NCI-H2196 (cell line): ENCODE measurements around the gene KCNJ3.

Experiments used
- DNase-seq: peaks from one replicate; lab custom pipeline; 2025; ENCODE audit not compliant: unreplicated experiment; lab: John Stamatoyannopoulos, UW

Gene KCNJ3

GRCh38 chr2:154706660-154707059, 8.2 kb downstream of the KCNJ3 start:
- no peak for DNase-seq

GRCh38 chr2:154707994-154708575, 9.6 kb downstream of the KCNJ3 start:
- no peak for DNase-seq

GRCh38 chr2:154709215-154709614, 10.7 kb downstream of the KCNJ3 start:
- no peak for DNase-seq

GRCh38 chr2:154710078-154710477, 11.6 kb downstream of the KCNJ3 start:
- DNase-seq, result no peak

- DNase-seq, result no peak
Measured at GRCh38 chr2:154710685-154711084, 12.2 kb downstream of the KCNJ3 start.

- DNase-seq, result no peak
Measured at GRCh38 chr2:154713675-154714074, 15.2 kb downstream of the KCNJ3 start.

- DNase-seq, result no peak
Measured at GRCh38 chr2:154720651-154721050, 22.2 kb downstream of the KCNJ3 start.

- DNase-seq, result no peak
Measured at GRCh38 chr2:154724194-154724797, 25.8 kb downstream of the KCNJ3 start.

- DNase-seq, result no peak
Measured at GRCh38 chr2:154740361-154740760, 41.9 kb downstream of the KCNJ3 start.

GRCh38 chr2:154758871-154759270, 60.4 kb downstream of the KCNJ3 start:
- DNase-seq, result no peak

- no peak for DNase-seq
Measured at GRCh38 chr2:154762638-154763037, 64.1 kb downstream of the KCNJ3 start.

- DNase-seq, result no peak
Measured at GRCh38 chr2:154771664-154772284, 73.3 kb downstream of the KCNJ3 start.

GRCh38 chr2:154776825-154777224, 78.3 kb downstream of the KCNJ3 start:
- no peak for DNase-seq

- no peak for DNase-seq
Measured at GRCh38 chr2:154794406-154794805, 95.9 kb downstream of the KCNJ3 start.

GRCh38 chr2:154795651-154796050, 97.2 kb downstream of the KCNJ3 start:
- DNase-seq, result no peak

GRCh38 chr2:154804451-154804850, 106.0 kb downstream of the KCNJ3 start:
- no peak for DNase-seq

GRCh38 chr2:154813636-154814035, 115.1 kb downstream of the KCNJ3 start:
- no peak for DNase-seq

GRCh38 chr2:154814856-154815255, 116.4 kb downstream of the KCNJ3 start:
- no peak for DNase-seq

GRCh38 chr2:154825358-154825757, 126.9 kb downstream of the KCNJ3 start:
- no peak for DNase-seq

GRCh38 chr2:154826827-154827226, 128.3 kb downstream of the KCNJ3 start:
- DNase-seq, result no peak

- no peak for DNase-seq
Measured at GRCh38 chr2:154827286-154827685, 128.8 kb downstream of the KCNJ3 start.

GRCh38 chr2:154832711-154833110, 134.2 kb downstream of the KCNJ3 start:
- no peak for DNase-seq

- no peak for DNase-seq
Measured at GRCh38 chr2:154836632-154837031, 138.1 kb downstream of the KCNJ3 start.
